Esophagus muscularis mucosa (tissue), 4 donors: ENCODE results near the gene DMPK.

Experiments
- CTCF ChIP-seq, 3 experiments: fragments of 200-600 bp in 2 of 3; fragments of 450-650 bp in 1 of 3; sonication (generic) in 2 of 3; IDR thresholded peaks; one replicate each; pipeline ENCODE4 v1.5.1; 2017 to 2019; ENCODE audit warnings: antibody characterized with exemption in 3 of 3, mild to moderate bottlenecking in 2 of 3, moderate library complexity in 1 of 3
- EP300 ChIP-seq: sonication (generic); formaldehyde crosslinking; IDR thresholded peaks from one replicate; pipeline ENCODE4 v1.6.1; 2017; ENCODE audit warnings: antibody characterized with exemption
- POLR2A ChIP-seq: fragments of 450-650 bp; IDR thresholded peaks from one replicate; pipeline ENCODE4 v1.6.1; 2017; ENCODE audit warnings: antibody characterized with exemption, moderate library complexity, mild to moderate bottlenecking, low read depth
- POLR2AphosphoS5 ChIP-seq, 2 donors: sonication (generic); formaldehyde crosslinking; IDR thresholded peaks; one replicate each; pipeline ENCODE4 v1.6.1; 2017; ENCODE audit warnings: antibody characterized with exemption in 2 of 2

- TF ChIP-seq EP300 (no peak), CTCF (IDR thresholded peaks at IDR 0.05) (no peak), POLR2A (no peak), POLR2AphosphoS5 (IDR thresholded peaks at IDR 0.05) (no peak)
Observed at GRCh38 chr19:45772912-45773311, 9.4 kb downstream of the DMPK start.
